Skeletal muscle satellite cell (primary cell): ENCODE data around the gene DOCK7. TPM values are rescaled to one million over a fixed set of nuclear protein-coding genes. Genes with fewer than 3 reads are reported as not detected.

Experiments used
- H3K27me3 ChIP-seq: 2 replicates; pipeline ENCODE4 v1.7.0; 2013; ENCODE audit warnings: low read length; ENCODE audit not compliant: control insufficient read depth, insufficient read depth
- H3K36me3 ChIP-seq: 2 replicates; pipeline ENCODE4 v1.7.0; 2013; ENCODE audit warnings: mild to moderate bottlenecking, control low read depth, low read length; ENCODE audit not compliant: insufficient read depth
- H3K4me1 ChIP-seq: 2 replicates; pipeline ENCODE4 v1.7.0; 2013; ENCODE audit warnings: low read length; ENCODE audit not compliant: control insufficient read depth, insufficient read depth
- H3K4me2 ChIP-seq: 2 replicates; pipeline ENCODE4 v1.7.0; 2013; ENCODE audit warnings: mild to moderate bottlenecking, low read length
- H3K4me3 ChIP-seq: 2 replicates; pipeline ENCODE4 v1.7.0; 2013; ENCODE audit warnings: low read length
- H3K9ac ChIP-seq: 2 replicates; pipeline ENCODE4 v1.7.0; 2013; ENCODE audit warnings: mild to moderate bottlenecking, low read depth, low read length, moderate library complexity
- H3K9me3 ChIP-seq: replicated peaks from 2 replicates; pipeline ENCODE4 v1.7.0; 2013; ENCODE audit warnings: mild to moderate bottlenecking, control low read depth, low read length
- small RNA-seq: library from RNA; depleted of rRNA; stranded (forward); fragments of <200 nt; gene quantifications from one replicate; pipeline ENCODE3, GENCODE V24; 2012

The DOCK7 gene

DNA sequence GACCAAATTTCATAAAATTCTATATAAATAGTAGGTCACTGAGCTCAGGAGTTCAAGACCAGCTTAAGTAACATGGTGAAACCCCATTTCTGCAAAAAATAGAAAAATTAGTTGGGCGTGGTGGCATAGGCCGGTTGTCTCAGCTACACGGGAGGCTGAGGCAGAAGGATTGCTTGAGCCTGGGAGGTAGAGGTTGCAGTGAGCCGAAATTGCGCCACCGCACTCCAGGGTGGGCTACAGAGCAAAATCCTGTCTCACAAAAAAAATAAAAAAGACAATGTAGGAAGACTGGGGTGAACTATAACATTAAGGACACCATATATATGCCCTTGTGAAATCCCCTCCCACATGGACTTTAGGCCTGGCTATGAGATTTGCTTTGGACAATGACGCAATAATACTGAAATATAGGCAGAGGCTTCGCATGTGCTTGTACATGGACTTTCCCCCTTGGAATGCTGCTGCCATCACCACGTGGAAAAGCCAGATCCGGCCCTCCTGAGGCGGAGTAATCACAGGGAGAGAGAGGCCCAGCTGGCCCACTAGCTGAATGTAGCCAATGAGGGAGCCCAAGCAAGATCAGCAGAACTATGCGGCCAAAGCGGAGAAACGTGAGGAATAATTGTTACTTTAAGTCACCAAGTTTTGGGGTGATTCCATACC lies 264.5 kb downstream of the DOCK7 start:
- no peak overlapping the region for H3K4me2 ChIP-seq
- H3K36me3 ChIP-seq = no peaks in the 10 kb centered on the region
- H3K4me3 ChIP-seq = no peak overlapping the region
- H3K9ac ChIP-seq = no peak overlapping the region
- H3K9me3 ChIP-seq = no peaks in the 10 kb centered on the region
- no peaks in the 10 kb centered on the region for H3K27me3 ChIP-seq
- peaks cover 7% of the 10 kb centered on the region for H3K4me1 ChIP-seq

DNA sequence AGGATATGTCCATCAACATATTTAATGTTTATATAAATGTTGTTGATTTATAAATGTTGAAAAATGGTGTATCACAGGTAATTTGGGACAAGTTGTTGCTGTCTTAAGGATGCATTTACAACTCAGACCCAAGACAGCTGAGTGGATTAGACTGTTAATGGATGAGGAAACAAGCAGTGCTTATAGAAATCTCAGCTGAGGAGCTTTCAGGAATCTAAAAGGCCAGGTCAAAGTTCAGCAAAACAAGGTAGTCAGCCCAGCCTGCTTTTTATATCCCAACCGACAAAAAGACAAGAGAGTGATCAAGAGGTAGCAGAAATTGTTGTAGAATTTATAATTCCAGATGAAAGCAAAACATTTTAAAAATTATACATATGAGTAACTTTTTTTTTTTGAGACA lies 268.0 kb downstream of the DOCK7 start:
- H3K36me3 ChIP-seq = no peaks in the 10 kb centered on the region
- no peaks in the 10 kb centered on the region for H3K27me3 ChIP-seq
- H3K4me3 ChIP-seq = no peak overlapping the region
- H3K4me1 ChIP-seq = peaks cover 7% of the 10 kb centered on the region
- H3K9me3 ChIP-seq = no peaks in the 10 kb centered on the region
- no peak overlapping the region for H3K4me2 ChIP-seq
- no peak overlapping the region for H3K9ac ChIP-seq

DNA sequence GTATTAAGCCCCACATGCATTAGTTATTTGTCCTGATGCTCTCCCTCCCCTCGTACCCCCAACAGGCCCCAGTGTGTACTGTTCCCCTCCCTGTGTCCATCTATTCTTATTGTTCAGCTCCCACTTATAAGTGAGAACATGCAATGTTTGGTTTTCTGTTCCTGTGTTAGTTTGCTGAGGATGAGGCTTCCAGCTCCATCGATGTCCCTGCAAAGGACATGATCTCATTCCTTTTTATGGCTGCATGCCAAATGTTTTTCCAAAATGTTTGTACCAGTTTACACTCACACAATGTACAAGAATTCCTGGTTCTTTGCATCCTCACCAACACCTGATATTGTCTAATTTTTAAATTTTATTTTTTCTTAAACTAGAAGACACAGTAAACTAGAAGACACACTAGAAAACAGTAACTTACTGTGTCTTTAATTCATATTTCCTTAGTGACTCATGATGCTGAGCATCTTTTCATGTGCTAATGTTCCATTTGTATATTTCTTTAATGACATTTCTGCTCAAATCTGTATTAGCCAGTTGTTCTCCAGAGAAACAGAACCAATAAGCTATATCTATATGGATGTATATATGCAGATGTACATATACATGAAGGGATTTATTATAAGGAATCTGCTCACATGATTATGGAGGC lies 270.7 kb downstream of the DOCK7 start:
- Histone ChIP-seq H3K36me3 (no peaks in the 10 kb centered on the region), H3K9ac (no peak overlapping the region), H3K4me1 (no peaks in the 10 kb centered on the region), H3K9me3 (no peaks in the 10 kb centered on the region), H3K4me3 (no peak overlapping the region), H3K27me3 (no peaks in the 10 kb centered on the region), H3K4me2 (peak overlapping the region; percentile 15)

DNA sequence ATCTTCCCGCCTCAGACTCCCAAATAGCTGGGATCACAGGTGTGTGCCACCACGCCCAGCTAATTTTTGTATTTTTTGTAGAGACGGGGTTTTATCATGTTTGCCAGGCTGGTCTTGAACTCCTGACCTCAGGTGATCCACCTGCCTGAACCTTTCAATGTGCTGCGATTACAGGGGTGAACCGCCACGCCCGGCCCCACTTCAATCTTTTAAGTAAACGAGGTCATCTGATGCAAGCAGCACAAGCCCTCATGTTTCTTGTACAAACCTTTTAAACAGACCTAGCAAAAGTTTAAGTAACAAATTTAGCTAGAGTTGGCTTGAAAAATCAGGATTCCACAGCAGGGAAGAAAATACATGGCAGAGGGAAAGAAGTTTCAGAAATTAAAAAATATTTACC lies 272.5 kb downstream of the DOCK7 start:
- no peaks in the 10 kb centered on the region for H3K9me3 ChIP-seq
- no peak overlapping the region for H3K9ac ChIP-seq
- H3K27me3 ChIP-seq = no peaks in the 10 kb centered on the region
- H3K4me2 ChIP-seq = no peak overlapping the region
- no peaks in the 10 kb centered on the region for H3K4me1 ChIP-seq
- H3K4me3 ChIP-seq = no peak overlapping the region
- H3K36me3 ChIP-seq = no peaks in the 10 kb centered on the region

- Histone ChIP-seq H3K27me3 (no peaks in the 10 kb centered on the region), H3K9me3 (no peaks in the 10 kb centered on the region), H3K9ac (no peak overlapping the region), H3K4me3 (no peak overlapping the region), H3K36me3 (no peaks in the 10 kb centered on the region), H3K4me2 (no peak overlapping the region), H3K4me1 (no peaks in the 10 kb centered on the region)
These were observed 280.7 kb downstream of the DOCK7 start for GRCh38 chr1:62407398-62408009.

DNA sequence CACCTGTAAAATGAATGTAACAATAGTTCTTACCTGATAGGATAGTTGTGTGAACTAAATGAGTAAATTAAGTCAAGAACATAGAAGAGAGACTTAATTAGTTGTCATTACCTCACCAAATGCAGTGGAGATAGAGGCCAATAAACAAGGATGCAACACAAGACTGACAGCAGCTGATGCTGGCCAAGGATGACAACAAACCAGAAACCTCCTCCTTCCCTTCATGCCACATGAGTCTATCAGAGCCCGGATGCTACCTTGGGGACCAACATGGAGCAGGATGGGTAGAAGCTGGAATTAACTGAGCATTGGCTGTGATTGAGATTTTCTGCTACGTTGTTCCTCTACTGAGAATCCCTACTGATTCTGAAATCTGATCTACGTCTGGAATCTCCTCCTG lies 281.6 kb downstream of the DOCK7 start:
- Histone ChIP-seq H3K27me3 (no peaks in the 10 kb centered on the region), H3K4me2 (no peak overlapping the region), H3K4me1 (no peaks in the 10 kb centered on the region), H3K9ac (no peak overlapping the region), H3K36me3 (no peaks in the 10 kb centered on the region), H3K4me3 (no peak overlapping the region), H3K9me3 (no peaks in the 10 kb centered on the region)

DNA sequence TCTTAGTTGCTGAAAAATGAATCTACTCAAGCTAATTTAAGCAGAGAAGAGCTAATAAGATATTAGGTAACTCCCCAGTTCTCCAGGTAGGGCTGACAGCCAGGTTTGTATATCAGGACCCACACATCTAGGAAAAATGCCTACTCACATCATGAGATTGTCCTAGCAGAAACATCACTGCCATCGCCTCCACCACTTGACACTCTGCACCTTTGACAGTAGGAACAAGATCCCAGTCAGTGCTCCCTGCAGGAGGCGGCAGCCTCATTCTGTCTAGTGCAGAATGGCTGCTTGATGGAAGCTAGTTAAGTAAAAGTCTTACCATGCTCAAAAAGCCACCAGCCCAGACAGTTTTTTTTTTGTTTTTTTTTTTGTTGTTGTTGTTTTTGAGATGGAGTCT lies 282.9 kb downstream of the DOCK7 start:
- no peaks in the 10 kb centered on the region for H3K9me3 ChIP-seq
- no peaks in the 10 kb centered on the region for H3K36me3 ChIP-seq
- no peaks in the 10 kb centered on the region for H3K27me3 ChIP-seq
- H3K9ac ChIP-seq = no peak overlapping the region
- H3K4me1 ChIP-seq = no peaks in the 10 kb centered on the region
- H3K4me3 ChIP-seq = no peak overlapping the region
- no peak overlapping the region for H3K4me2 ChIP-seq

Small RNA genes lying within 50 kb of the gene (small RNA-seq; reads per million reads assigned to genes)
- not detected for gene AL451044.1
